Measurements from ENCODE around the gene TPRX1.

TPRX1 gene

GRCh38 chr19:47752440-47753211 lies 51.7 kb downstream of the TPRX1 start:
- no peak for TF ChIP-seq CTCF (IDR thresholded peaks at IDR 0.05; ENCODE audit: low read depth, low read length)
- no peak for DNase-seq
- Histone ChIP-seq H3K36me3 (peaks cover 88% of the 10 kb centered on the region), H3K27ac (no peak overlapping the region), H3K9me3 (ENCODE audit: severe bottlenecking) (no peaks in the 10 kb centered on the region), H3K4me3 (ENCODE audit: low read depth, low read length) (no peak overlapping the region), H3K27me3 (ENCODE audit: insufficient read depth, low read depth, severe bottlenecking) (no peaks in the 10 kb centered on the region)

Data from WERI-Rb-1 (cell line).